Loucy (cell line): ENCODE results near the gene FRMD4A.

Experiments
- EZH2phosphoT487 ChIP-seq: fragments of 200-600 bp; IDR thresholded peaks from 2 replicates; pipeline ENCODE4 v1.6.1; 2018; ENCODE audit warnings: antibody characterized with exemption, mild to moderate bottlenecking, moderate library complexity, borderline replicate concordance
- TF ChIP-seq, protein P1 (sequence below): fragments of 200-600 bp; sonication (generic); conservative IDR thresholded peaks from 2 replicates; pipeline ENCODE4 v1.5.1; 2014; ENCODE audit warnings: mild to moderate bottlenecking, antibody characterized with exemption, low read length

DNA sequence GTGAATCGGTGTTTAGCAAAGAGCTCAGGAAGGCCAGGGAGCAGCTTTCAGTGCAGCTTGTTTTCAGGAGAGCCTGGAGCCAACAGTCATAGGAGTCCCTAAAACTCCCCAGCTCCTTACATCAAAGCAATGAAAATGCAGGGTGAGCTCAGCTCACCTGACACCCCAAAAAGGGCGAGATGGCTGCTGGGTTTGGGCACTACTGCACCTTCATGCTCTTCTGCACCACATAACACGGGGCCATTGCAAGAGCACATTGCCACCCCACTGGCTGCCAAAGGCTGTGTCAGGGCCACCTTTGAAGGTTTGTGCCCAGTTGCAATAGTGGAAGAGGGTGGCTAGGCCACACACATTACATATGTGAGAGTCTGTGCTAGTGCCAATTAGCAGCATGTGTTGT lies 25.0 kb upstream of the FRMD4A start:
- TF ChIP-seq, protein P1, sequence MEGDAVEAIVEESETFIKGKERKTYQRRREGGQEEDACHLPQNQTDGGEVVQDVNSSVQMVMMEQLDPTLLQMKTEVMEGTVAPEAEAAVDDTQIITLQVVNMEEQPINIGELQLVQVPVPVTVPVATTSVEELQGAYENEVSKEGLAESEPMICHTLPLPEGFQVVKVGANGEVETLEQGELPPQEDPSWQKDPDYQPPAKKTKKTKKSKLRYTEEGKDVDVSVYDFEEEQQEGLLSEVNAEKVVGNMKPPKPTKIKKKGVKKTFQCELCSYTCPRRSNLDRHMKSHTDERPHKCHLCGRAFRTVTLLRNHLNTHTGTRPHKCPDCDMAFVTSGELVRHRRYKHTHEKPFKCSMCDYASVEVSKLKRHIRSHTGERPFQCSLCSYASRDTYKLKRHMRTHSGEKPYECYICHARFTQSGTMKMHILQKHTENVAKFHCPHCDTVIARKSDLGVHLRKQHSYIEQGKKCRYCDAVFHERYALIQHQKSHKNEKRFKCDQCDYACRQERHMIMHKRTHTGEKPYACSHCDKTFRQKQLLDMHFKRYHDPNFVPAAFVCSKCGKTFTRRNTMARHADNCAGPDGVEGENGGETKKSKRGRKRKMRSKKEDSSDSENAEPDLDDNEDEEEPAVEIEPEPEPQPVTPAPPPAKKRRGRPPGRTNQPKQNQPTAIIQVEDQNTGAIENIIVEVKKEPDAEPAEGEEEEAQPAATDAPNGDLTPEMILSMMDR = no peak
- no peak for TF ChIP-seq EZH2phosphoT487
